HG02642 (cell line): ENCODE measurements around the gene CDS2.

Source experiments
- ATAC-seq: cut with Tn5 transposase; IDR thresholded peaks from one replicate; pipeline ENCODE4 v1.9.1; 2021; ENCODE audit warnings: mild to moderate bottlenecking; ENCODE audit not compliant: unreplicated experiment, poor library complexity

Gene CDS2

GRCh38 chr20:5203380-5203779 lies 76.6 kb downstream of the CDS2 start:
- no peak for ATAC-seq

DNA sequence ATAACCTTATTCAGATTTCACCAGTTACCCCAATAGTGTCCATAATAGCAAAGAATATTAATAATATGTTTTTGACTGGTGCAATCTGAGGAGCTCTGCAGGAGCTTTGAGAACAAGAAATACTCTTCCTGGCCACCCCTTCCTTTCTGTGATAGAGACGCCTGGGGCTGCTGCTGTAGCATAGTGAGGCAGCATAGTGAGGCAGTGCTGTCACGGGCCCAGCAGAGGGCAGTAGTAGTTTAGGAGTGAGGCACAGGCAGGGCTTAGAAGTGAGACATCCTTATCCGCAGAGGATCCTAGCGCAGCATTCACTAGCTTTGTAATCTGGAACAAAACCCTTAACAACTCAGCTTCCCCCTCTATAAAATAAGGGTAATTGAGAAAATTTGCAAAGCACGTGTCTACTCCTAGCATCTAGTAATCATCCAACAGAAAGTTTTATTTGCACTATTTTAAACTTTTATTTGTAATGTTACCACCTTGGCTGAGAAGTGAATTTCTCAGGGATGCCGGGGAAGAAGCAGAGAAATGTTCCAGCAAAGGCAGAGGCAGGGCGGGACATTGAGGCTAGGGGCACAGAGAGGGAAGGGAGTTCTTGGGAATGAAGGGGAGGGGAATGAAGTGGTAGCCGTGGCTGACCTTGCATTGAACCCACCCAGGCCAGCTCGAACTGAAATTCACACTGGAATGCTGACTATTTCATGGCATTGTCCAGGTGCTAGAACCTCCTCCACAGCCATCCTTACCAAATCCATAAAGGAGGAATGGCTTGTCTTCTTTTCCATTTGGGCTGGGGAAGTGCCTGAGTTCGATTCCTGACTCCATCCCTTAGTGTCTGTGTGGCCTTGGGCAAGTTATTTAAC lies 78.8 kb downstream of the CDS2 start:
- peak; percentile 96 for ATAC-seq

- no peak for ATAC-seq
These were observed 80.3 kb downstream of the CDS2 start for GRCh38 chr20:5207138-5207537.

DNA sequence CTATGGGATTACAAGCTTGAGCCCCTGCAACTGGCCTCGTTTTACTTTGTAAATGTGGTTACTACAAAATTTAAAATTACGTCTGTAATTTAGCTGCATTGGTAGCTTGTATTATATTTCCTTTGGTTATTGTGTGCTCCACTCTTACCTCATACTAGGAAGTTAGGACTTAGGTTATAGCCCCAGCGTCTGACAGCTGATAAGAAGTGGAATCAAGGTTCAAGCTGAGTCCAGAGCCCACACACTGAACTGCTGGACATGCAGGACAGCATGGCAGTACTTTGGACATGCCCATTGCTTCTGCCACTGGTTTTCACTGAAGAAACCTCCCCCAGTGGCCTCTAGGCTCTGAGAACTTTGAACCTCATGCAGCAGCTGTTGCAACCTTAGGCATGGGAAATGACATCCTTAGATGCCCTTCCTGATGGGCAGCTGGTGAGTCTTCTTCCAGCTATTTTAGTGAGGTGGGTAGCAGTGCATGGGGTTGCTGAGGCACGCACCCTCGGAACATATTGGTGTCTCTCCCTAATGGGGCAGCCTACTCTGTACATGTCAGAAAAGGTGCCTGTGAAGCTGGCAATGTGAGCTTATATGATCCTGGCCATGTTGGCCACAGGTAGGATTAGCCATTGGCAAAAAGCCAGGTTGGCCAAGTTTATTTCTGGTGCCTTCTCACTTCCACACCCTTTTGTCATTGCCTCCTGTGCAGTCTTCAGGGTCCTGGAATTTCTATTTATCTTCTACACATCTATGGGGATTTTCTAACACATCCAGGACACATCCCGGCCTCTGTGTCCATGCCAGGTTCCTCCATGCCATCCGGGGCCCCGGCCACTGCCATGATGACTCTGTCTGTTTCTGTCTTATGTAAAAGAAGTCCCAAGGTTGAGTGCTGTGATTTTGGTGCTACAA lies 85.3 kb downstream of the CDS2 start:
- ATAC-seq: no peak

DNA sequence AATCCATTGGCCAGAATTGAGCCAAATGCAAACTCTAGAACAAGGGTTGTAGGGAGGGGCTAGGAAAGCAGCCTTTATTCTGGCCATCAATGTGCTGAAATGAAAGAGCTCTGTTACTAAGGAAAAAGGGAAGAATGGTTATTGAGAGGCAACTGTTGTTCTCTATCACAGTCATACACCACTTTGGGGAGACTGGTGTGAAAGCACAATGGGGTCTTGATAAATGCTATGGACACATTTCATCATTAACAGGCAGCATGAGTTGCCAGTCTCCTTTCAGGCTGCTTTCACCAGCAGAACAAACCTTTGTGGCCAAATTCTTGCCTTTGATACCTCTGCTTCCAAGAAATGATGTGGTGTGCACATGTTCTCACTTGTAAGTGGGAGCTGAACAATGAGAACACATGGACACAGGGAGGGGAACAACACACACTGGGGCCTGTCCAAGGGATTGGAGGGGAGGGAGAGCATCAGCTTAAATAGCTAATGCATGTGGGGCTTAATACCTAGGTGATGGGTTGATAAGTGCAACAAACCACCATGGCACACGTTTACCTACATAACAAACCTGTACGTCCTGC lies 86.2 kb downstream of the CDS2 start:
- ATAC-seq: no peak

GRCh38 chr20:5214826-5215225 lies 88.0 kb downstream of the CDS2 start:
- ATAC-seq: no peak

- ATAC-seq: no peak
These were observed 89.0 kb downstream of the CDS2 start for GRCh38 chr20:5215672-5216304.

DNA sequence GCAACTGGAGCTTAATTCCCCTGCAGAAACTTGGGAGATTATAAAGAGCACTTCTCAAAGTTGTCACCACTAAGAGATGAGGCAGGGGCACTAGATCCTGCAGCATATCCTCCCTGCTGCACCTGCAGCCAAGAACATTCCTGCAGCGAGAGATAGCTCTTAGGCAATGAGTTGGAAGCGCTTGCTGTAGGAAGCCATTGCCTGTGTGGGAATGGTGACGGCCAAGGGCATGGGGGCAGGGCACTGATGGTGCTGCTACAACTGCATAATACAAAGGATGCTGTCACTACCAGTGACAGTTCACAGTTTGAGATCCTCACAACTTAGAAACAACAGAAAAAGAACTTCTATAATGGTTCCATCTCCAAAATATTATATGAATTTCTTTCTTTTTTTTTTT lies 89.9 kb downstream of the CDS2 start:
- no peak for ATAC-seq

DNA sequence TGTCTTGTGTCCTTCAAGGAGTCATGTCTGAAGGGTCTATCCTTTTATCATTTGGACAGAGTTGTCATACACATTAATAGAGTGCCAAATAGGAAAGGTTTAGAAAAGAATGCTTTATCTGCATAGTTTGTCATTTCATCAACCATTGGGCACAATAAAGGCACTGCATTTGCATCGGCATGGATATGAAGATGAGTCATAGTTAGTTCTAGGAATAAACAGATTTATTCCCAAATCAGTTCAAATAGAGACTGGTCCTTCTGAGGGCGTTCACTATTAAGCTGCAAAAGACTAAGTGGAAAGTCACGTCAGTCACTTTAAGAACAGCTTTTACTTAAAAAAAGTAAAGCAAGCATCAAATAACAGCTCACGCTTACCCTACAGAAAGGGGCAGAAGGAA lies 90.8 kb downstream of the CDS2 start:
- ATAC-seq: no peak

DNA sequence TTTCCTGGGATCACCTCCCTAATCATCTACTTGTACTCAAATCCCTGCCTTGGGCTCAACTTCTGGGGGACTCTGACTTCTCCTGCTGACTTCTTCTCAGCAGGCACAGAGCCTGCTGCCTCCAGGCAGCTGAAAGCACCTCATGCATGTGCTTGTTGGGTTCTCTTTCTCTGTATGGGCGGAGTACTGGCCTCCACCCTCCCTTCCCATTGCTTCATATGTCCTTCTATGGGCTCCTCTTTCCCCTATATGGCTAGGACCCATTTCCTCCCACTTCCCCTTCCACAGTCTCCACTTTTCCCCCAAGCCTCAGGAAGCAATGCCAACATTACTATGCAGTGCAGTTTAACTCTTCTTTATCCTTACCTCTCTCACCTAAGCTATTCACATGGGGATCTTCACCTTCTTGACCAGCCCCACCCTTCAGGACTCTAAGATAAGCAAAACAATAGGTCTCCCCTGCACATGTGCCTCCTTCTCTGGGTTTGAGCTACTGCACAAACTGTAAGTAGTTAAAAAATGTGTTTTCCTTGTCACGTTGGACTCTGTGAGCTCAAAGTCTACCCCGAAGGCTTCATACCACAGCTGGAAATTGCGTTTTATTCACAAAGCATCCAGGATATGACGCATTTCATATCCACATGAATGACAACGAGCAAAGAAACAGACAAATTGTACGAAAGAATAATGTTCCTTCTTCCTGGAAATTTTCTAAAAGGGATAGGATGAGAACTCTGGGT lies 93.7 kb downstream of the CDS2 start:
- no peak for ATAC-seq

GRCh38 chr20:5221061-5221430 lies 94.2 kb downstream of the CDS2 start:
- no peak for ATAC-seq

GRCh38 chr20:5222919-5223634 lies 96.3 kb downstream of the CDS2 start:
- ATAC-seq: no peak

DNA sequence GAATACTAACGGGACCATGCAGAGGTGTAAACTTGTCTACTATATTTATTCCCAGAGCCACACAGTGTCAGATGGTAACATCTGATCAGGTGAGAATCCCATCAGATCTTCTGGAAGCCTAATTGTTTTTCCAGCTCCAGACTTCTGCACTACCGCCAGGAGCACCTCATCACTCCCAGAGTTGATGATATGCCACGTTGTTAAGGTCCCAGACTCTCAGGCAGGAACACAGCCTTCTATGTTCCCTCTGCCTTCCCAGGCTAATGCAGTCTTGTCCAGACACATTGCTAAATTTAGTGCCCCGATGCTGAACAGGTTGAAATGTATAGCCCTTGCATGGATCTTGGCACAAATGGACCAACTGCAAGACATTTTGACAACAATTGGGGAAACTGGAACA lies 103.7 kb downstream of the CDS2 start:
- ATAC-seq: no peak

DNA sequence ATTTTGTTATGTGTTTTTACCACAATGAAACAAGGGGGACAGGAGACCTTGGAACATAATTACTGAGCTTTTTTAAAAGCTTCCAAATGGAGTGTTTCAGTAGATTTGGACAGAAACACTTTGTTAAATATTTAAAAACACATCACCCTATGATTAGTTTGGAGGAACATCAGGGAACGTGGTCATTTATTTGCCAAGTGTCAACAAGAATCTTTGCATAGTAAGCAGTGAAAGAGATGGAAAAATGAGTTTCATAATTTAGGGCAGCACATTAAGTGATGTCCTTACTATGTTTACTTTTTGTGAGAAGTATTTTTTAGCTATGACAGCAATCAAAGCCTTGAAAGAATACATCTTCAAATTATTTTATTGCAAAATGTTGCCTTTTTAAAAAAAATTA lies 107.3 kb downstream of the CDS2 start:
- no peak for ATAC-seq

DNA sequence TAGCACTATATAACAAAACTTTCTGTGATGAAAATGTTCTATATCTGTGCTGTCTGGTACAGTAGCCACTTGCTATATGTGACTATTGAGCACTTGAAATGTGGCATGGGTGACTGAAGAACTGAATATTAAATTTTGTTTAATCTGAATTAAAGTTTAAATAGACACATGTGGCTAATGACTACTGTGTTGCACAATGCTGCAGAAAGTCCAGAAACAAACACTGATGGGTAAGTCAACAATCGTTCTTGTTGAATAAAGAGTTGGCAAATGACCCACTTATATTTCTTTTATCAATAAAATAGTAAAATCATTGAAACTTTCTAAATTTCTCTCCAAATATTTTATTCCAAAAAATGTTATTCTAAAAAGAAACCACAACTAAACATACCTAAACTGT lies 108.2 kb downstream of the CDS2 start:
- no peak for ATAC-seq
